Stimulated activated CD4-positive, alpha-beta T cell treated with anti-CD3 and anti-CD28 coated beads, Interleukin-4, amount 100 ng/mL, for 48 hours (primary cell): ENCODE measurements around the gene MAP2K3.
"Not testable (repeated sequence)": the region's sequence is repeated elsewhere in the genome, so short reads cannot be mapped to it uniquely, and the experiment has no call there.

Source experiments
- DNase-seq, 2 donors: peaks; one replicate each; pipeline ENCODE4 v3.0.0-alpha.2; 2020; ENCODE audit warnings: low read depth in 2 of 2

The MAP2K3 gene

GRCh38 chr17:21350495-21350894 lies 66.0 kb downstream of the MAP2K3 start:
- DNase-seq, result not testable (repeated sequence)

GRCh38 chr17:21351366-21352065 lies 67.0 kb downstream of the MAP2K3 start:
- DNase-seq, result no peak

- no peak for DNase-seq
These were observed 67.9 kb downstream of the MAP2K3 start for GRCh38 chr17:21352221-21352980.

- DNase-seq, result no peak
These were observed 68.4 kb downstream of the MAP2K3 start for GRCh38 chr17:21352981-21353265.

- no peak for DNase-seq
These were observed 69.0 kb downstream of the MAP2K3 start for GRCh38 chr17:21353326-21354010.

GRCh38 chr17:21354796-21355385 lies 70.4 kb downstream of the MAP2K3 start:
- no peak for DNase-seq

- DNase-seq, result no peak
These were observed 71.1 kb downstream of the MAP2K3 start for GRCh38 chr17:21355586-21355985.

- DNase-seq, result no peak
These were observed 72.1 kb downstream of the MAP2K3 start for GRCh38 chr17:21356537-21357127.

GRCh38 chr17:21357281-21357680 lies 72.8 kb downstream of the MAP2K3 start:
- DNase-seq, result no peak

- DNase-seq, result no peak
These were observed 73.5 kb downstream of the MAP2K3 start for GRCh38 chr17:21357696-21358656.

GRCh38 chr17:21358682-21359482 lies 74.4 kb downstream of the MAP2K3 start:
- no peak for DNase-seq

GRCh38 chr17:21359483-21359840 lies 75.0 kb downstream of the MAP2K3 start:
- no peak for DNase-seq

GRCh38 chr17:21360048-21360447 lies 75.5 kb downstream of the MAP2K3 start:
- DNase-seq, result no peak

- no peak for DNase-seq
These were observed 76.7 kb downstream of the MAP2K3 start for GRCh38 chr17:21361020-21361809.

GRCh38 chr17:21362331-21362931 lies 77.9 kb downstream of the MAP2K3 start:
- no peak for DNase-seq

- DNase-seq, result no peak
These were observed 79.5 kb downstream of the MAP2K3 start for GRCh38 chr17:21363776-21364642.
